ENCODE data around the gene FASTK. TPM values are rescaled to one million over a fixed set of nuclear protein-coding genes. Genes with fewer than 3 reads are reported as not detected.

The FASTK gene
- total RNA-seq, 1 experiment from 2014 or later, result 140 TPM

Other genes starting within 250 kb of the FASTK start
- not detected in 2 replicates for gene AOC1, start 228.3 kb downstream of the FASTK start, total RNA-seq (2014; rRNA removed; shearing (Covaris generic); ENCODE audit: low replicate concordance)
- 8.4 and 9.1 TPM in 2 replicates for gene KCNH2, start 102.5 kb downstream of the FASTK start, total RNA-seq (2014; rRNA removed; shearing (Covaris generic); ENCODE audit: low replicate concordance)
- 2.9 and 12.0 TPM in 2 replicates for gene NOS3, start 89.8 kb downstream of the FASTK start, total RNA-seq (2014; rRNA removed; shearing (Covaris generic); ENCODE audit: low replicate concordance)
- 0.68 TPM in 1 of 2 replicates, not detected in the other for gene ATG9B, start 56.3 kb downstream of the FASTK start, total RNA-seq (2014; rRNA removed; shearing (Covaris generic); ENCODE audit: low replicate concordance)
- 19.6 and 31.5 TPM in 2 replicates for gene ABCB8, start 52.4 kb downstream of the FASTK start, total RNA-seq (2014; rRNA removed; shearing (Covaris generic); ENCODE audit: low replicate concordance)
- gene ASIC3, start 32.3 kb downstream of the FASTK start, total RNA-seq (2014; rRNA removed; shearing (Covaris generic); ENCODE audit: low replicate concordance), result 0.84 and 1.6 TPM in 2 replicates
- 30.1 and 37.2 TPM in 2 replicates for gene CDK5, start 22.9 kb downstream of the FASTK start, total RNA-seq (2014; rRNA removed; shearing (Covaris generic); ENCODE audit: low replicate concordance)
- 237 and 345 TPM in 2 replicates for gene SLC4A2, start 21.2 kb downstream of the FASTK start, total RNA-seq (2014; rRNA removed; shearing (Covaris generic); ENCODE audit: low replicate concordance)
- 63.7 and 67.2 TPM in 2 replicates for gene TMUB1, start 2.7 kb upstream of the FASTK start, total RNA-seq (2014; rRNA removed; shearing (Covaris generic); ENCODE audit: low replicate concordance)
- 32.6 and 33.8 TPM in 2 replicates for gene AGAP3, start 5.7 kb upstream of the FASTK start, total RNA-seq (2014; rRNA removed; shearing (Covaris generic); ENCODE audit: low replicate concordance)
- gene GBX1, start 86.9 kb upstream of the FASTK start, total RNA-seq (2014; rRNA removed; shearing (Covaris generic); ENCODE audit: low replicate concordance), result not detected in 2 replicates
- gene ASB10, start 106.4 kb upstream of the FASTK start, total RNA-seq (2014; rRNA removed; shearing (Covaris generic); ENCODE audit: low replicate concordance), result not detected in 2 replicates
- not detected in 2 replicates for gene H2BK1, start 129.7 kb upstream of the FASTK start, total RNA-seq (2014; rRNA removed; shearing (Covaris generic); ENCODE audit: low replicate concordance)
- 36.8 and 47.9 TPM in 2 replicates for gene ABCF2, start 146.4 kb upstream of the FASTK start, total RNA-seq (2014; rRNA removed; shearing (Covaris generic); ENCODE audit: low replicate concordance)
- gene CHPF2, start 151.7 kb upstream of the FASTK start, total RNA-seq (2014; rRNA removed; shearing (Covaris generic); ENCODE audit: low replicate concordance), result 27.5 and 38.2 TPM in 2 replicates
- 12.4 and 13.1 TPM in 2 replicates for gene SMARCD3, start 167.9 kb upstream of the FASTK start, total RNA-seq (2014; rRNA removed; shearing (Covaris generic); ENCODE audit: low replicate concordance)

Data from Caki2 (cell line).